Measurements from ENCODE around the gene MRPL24. TPM values are rescaled to one million over a fixed set of nuclear protein-coding genes. Genes with fewer than 3 reads are reported as not detected.
A peak's percentile ranks its signal among the peaks of the same experiment; 100 is the strongest.

MRPL24 gene
- total and polyA plus RNA-seq, 10 of the 15 experiments (the other 5 are each of a cell fraction or from before 2014, with no cell fraction given), result 87.4 to 269 (median 134) TPM

DNA sequence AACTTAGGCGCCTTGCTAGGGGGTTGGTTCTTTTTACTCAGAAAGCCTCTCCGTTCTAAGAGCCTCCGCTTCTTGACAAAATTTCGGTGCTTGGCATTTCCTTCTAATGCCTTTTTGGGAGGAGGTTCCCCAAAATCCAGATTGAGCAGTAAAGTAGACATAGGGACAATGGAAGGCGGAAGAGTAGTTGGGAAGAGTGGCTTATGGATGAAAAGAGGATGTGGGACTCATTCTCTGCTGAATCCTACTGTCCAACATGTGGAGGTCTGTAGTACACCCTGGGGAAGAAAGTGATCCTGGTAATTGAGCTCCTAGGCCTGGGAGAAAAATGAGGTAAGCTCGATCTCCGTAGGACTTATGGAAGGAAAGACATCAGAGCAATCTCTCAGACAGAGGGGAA is 13.4 kb downstream of the MRPL24 start:
- H3K36me3 ChIP-seq (ENCODE audit: control insufficient read depth in 2 of 2, insufficient read depth in 2 of 2, low read length in 1 of 2), result peaks cover 12 to 23% of the 10 kb centered on the region in 2 experiments
- H3K4me3 ChIP-seq, result peak overlapping the region; percentile 100
- no peak for TF ChIP-seq SUZ12 (IDR thresholded peaks at IDR 0.05; ENCODE audit: unreplicated experiment)
- TF ChIP-seq SPI1 (IDR thresholded peaks at IDR 0.05; ENCODE audit: borderline replicate concordance, insufficient read depth, low read depth, low read length), result peak; percentile 51; the same call in 1 of the 2 replicates
- no peak for TF ChIP-seq NBN (IDR thresholded peaks at IDR 0.05)
- TF ChIP-seq FOS (IDR thresholded peaks at IDR 0.05; ENCODE audit: borderline replicate concordance, extremely low read depth, insufficient read length), result no peak
- no peak for TF ChIP-seq SMAD5 (IDR thresholded peaks at IDR 0.05; ENCODE audit: low read depth)
- intact Hi-C loops (cut with micrococcal nuclease; ENCODE audit: unreplicated experiment), result loop anchor here (2.0 to 10.0 kb wide), 3 partner anchors 25 to 103 kb away; no protein-coding TSS in a partner anchor
- no peaks in the 10 kb centered on the region for H3K9me3 ChIP-seq (replicated peaks; ENCODE audit: control insufficient read depth, insufficient read depth, low read length)
- no peak for DNase-seq (ENCODE audit: low read depth, low spot score)
- H3K4me2 ChIP-seq (ENCODE audit: control insufficient read depth, insufficient read depth), result peak overlapping the region; percentile 99
- FAIRE-seq, result no peak
- peak overlapping the region; percentile 98 for H3K9ac ChIP-seq (ENCODE audit: control insufficient read depth, insufficient read depth, low read length)
- ATAC-seq, result no peak
- no peaks in the 10 kb centered on the region for H3K27me3 ChIP-seq (replicated peaks in 1 of 2; ENCODE audit: control insufficient read depth in 2 of 2, insufficient read depth in 2 of 2, low read length in 1 of 2)
- in situ Hi-C loops (cut with MboI), result no loop called here
- ChIA-PET SMC1A (ENCODE audit: uncharacterized antibody, unreplicated experiment) (interaction anchor here (0.8 to 10.0 kb wide), 27 partner anchors 13 to 270 kb away, joined by 3 to 168 read pairs (median 15); partner anchors contain the start of genes CRABP2, HDGF, INSRR and MRPL24), CTCF (interaction anchor here (0.6 to 11.2 kb wide), 33 partner anchors 10 to 448 kb away, joined by 3 to 433 read pairs (median 12); partner anchors contain the start of genes CRABP2, HDGF, INSRR and MRPL24), POLR2A (interaction anchor here (0.9 to 7.0 kb wide), 12 partner anchors 7 to 133 kb away, joined by 3 to 75 read pairs (median 8); partner anchors contain the start of genes HDGF, MRPL24 and PRCC), RAD21 (ENCODE audit: unreplicated experiment) (interaction anchor here (1.2 to 7.1 kb wide), 20 partner anchors 13 to 163 kb away, joined by 3 to 173 read pairs (median 16); partner anchors contain the start of genes CRABP2, HDGF, INSRR and MRPL24)
- whole genome bisulfite sequencing (ENCODE audit: insufficient coverage, insufficient replicate concordance, low lambda C conversion rate, missing lambda C conversion rate), result 0% methylated on average over 7 of the region's 7 CpGs
- peaks cover 7% of the 10 kb centered on the region for H4K20me1 ChIP-seq (ENCODE audit: control insufficient read depth, insufficient read depth)
- H3K79me2 ChIP-seq (ENCODE audit: control insufficient read depth, insufficient read depth, low read length), result peaks cover 73% of the 10 kb centered on the region
- peaks cover 14% of the 10 kb centered on the region for H3K4me1 ChIP-seq (ENCODE audit: control insufficient read depth, insufficient read depth, low read length)
- peak overlapping the region; percentile 91 for H3K27ac ChIP-seq (ENCODE audit: control insufficient read depth, insufficient read depth)
- H2AFZ ChIP-seq (ENCODE audit: control insufficient read depth, low read depth, low read length), result no peak overlapping the region
- no TSS peak for BruUV-seq (replicated peaks)
